Measurements from ENCODE around the gene OLFM2.
"Not testable (repeated sequence)": the region's sequence is repeated elsewhere in the genome, so short reads cannot be mapped to it uniquely, and the experiment has no call there.

DNA sequence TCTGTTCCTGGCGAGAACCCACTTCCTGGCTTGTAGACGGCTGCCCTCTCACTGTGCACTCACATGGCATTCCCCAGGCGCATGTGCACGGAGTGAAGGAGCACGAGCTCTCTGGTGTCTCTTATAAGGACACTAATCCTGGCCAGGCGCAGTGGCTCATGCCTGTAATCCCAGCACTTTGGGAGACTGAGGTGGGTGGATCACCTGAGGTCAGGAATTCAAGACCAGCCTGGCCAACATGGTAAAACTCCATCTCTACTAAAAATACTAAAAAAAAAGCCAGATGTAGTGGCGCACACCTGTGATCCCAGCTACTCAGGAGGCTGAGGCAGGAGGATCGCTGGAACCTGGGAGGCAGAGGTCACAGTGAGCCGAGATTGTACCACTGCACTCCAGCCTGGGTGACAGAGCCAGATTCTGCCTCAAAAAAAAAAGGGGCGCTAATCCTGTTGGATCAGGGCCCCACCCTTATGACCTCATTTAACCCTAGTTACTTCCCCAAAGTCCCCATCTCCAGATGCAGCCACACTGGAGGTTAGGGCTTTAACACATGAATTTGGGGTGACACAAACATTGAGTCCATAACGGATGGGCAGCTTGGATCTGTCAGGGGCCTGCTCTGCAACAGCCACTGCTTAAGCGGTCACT lies 92.6 kb downstream of the OLFM2 start:
- not testable (repeated sequence) for TF ChIP-seq POLR2A (IDR thresholded peaks at IDR 0.05); POLR2AphosphoS5 (IDR thresholded peaks at IDR 0.05; ENCODE audit: insufficient read depth in 1 of 2, low read depth in 1 of 2)
- TF ChIP-seq, protein P1, sequence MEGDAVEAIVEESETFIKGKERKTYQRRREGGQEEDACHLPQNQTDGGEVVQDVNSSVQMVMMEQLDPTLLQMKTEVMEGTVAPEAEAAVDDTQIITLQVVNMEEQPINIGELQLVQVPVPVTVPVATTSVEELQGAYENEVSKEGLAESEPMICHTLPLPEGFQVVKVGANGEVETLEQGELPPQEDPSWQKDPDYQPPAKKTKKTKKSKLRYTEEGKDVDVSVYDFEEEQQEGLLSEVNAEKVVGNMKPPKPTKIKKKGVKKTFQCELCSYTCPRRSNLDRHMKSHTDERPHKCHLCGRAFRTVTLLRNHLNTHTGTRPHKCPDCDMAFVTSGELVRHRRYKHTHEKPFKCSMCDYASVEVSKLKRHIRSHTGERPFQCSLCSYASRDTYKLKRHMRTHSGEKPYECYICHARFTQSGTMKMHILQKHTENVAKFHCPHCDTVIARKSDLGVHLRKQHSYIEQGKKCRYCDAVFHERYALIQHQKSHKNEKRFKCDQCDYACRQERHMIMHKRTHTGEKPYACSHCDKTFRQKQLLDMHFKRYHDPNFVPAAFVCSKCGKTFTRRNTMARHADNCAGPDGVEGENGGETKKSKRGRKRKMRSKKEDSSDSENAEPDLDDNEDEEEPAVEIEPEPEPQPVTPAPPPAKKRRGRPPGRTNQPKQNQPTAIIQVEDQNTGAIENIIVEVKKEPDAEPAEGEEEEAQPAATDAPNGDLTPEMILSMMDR (IDR thresholded peaks at IDR 0.05) = not testable (repeated sequence)
